ENCODE results near the gene FBXL13.

Gene FBXL13

GRCh38 chr7:102891693-102892261 lies 182.8 kb downstream of the FBXL13 start:
- DNase-seq (ENCODE audit: low spot score in 2 of 2) (no peak), ATAC-seq (ENCODE audit: low read depth) (no peak)
- Mint-ChIP-seq H3K27me3 (peaks cover 3% of the 10 kb centered on the region), H3K27ac (no peak overlapping the region), H3K4me3 (no peak overlapping the region), H3K9me3 (no peaks in the 10 kb centered on the region), H3K36me3 (no peaks in the 10 kb centered on the region), H3K4me1 (peaks cover 2% of the 10 kb centered on the region)

DNA sequence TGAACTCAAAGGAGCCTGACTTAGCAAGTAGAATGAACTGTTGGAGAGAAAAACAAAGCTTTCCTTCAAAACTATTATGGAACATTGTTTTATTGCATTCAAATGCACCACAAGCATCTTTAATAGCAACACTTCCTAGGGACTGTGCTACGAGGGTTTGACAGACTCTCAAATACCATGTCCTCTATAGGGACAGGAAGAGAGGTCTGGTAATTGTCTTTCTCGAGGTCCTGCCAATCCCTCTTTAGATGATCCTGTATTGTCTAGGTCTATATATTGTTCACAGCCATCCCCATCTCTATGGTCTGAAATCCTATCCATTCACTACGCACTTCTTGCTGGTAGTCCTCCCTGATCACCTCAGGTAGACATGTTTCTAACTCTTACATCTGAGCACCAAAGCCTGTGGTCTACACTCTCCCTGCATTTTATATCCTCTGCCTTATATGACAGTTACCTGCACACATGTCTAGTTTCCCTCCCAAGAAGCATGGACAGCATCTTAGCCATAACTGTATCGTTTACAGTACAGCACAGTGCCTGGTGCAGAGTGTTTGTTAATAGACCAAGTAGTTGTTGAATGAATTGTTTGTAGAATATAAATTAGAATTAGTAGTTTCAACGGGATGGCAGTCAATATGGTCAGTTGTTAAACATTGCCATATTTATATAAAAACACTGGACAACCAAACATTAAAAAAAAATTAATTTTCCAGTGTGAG lies 183.5 kb downstream of the FBXL13 start:
- Mint-ChIP-seq H3K27ac (no peak overlapping the region), H3K9me3 (no peaks in the 10 kb centered on the region), H3K36me3 (no peaks in the 10 kb centered on the region), H3K27me3 (peaks cover 3% of the 10 kb centered on the region), H3K4me3 (no peak overlapping the region), H3K4me1 (peaks cover 2% of the 10 kb centered on the region)
- ATAC-seq (ENCODE audit: low read depth) (no peak), DNase-seq (ENCODE audit: low spot score in 2 of 2) (no peak)

- H3K27me3 Mint-ChIP-seq = peaks cover 3% of the 10 kb centered on the region
- H3K9me3 Mint-ChIP-seq = no peaks in the 10 kb centered on the region
- DNase-seq (ENCODE audit: low spot score in 2 of 2) = no peak
- H3K4me3 Mint-ChIP-seq = no peak overlapping the region
- H3K4me1 Mint-ChIP-seq = peaks cover 2% of the 10 kb centered on the region
- H3K27ac Mint-ChIP-seq = no peak overlapping the region
- ATAC-seq (ENCODE audit: low read depth) = no peak
- H3K36me3 Mint-ChIP-seq = no peaks in the 10 kb centered on the region
Observed at GRCh38 chr7:102890292-102890970, 184.2 kb downstream of the FBXL13 start.

GRCh38 chr7:102889851-102890250 lies 184.7 kb downstream of the FBXL13 start:
- no peak overlapping the region for H3K27ac Mint-ChIP-seq
- no peak overlapping the region for H3K4me3 Mint-ChIP-seq
- DNase-seq (ENCODE audit: low spot score in 2 of 2) = no peak
- peaks cover 3% of the 10 kb centered on the region for H3K27me3 Mint-ChIP-seq
- no peak for ATAC-seq (ENCODE audit: low read depth)
- no peaks in the 10 kb centered on the region for H3K36me3 Mint-ChIP-seq
- H3K9me3 Mint-ChIP-seq = no peaks in the 10 kb centered on the region
- H3K4me1 Mint-ChIP-seq = peaks cover 2% of the 10 kb centered on the region

DNA sequence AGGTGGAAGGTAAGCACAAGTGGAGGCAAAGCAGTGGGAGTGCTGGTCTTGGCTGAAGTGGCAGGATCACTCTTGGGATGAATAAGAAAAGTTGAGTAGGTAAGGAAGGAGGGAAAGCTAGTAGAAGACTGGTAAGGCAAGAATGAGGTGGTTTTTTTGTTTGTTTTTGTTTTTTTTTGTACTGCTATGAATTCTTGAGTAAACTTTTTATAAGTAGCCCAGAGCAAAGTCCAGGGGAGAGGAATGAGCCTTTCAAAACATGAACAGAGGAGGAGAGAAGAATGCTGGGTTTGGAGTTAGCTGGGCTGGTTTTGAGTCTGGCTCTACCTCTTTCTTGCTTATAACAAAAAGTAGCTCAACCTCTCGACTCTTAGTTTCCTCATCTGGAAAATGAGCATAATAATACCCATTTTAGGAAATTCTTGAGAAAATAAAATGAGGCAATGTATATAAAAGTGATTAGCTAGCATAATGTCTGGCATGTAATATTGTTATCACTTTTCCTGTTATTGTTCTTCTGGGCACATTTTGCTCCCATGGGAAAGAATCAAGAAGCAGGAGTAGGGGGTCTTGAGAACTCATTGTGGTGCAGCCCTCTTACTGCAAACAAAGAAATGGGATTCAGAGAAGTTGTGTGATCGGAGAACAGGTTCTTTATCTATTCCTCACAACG lies 185.9 kb downstream of the FBXL13 start:
- Mint-ChIP-seq H3K9me3 (no peaks in the 10 kb centered on the region), H3K27me3 (peaks cover 3% of the 10 kb centered on the region), H3K4me1 (peaks cover 2% of the 10 kb centered on the region), H3K27ac (no peak overlapping the region), H3K36me3 (no peaks in the 10 kb centered on the region), H3K4me3 (no peak overlapping the region)
- no peak for ATAC-seq (ENCODE audit: low read depth)
- DNase-seq (ENCODE audit: low spot score in 2 of 2) = no peak

DNA sequence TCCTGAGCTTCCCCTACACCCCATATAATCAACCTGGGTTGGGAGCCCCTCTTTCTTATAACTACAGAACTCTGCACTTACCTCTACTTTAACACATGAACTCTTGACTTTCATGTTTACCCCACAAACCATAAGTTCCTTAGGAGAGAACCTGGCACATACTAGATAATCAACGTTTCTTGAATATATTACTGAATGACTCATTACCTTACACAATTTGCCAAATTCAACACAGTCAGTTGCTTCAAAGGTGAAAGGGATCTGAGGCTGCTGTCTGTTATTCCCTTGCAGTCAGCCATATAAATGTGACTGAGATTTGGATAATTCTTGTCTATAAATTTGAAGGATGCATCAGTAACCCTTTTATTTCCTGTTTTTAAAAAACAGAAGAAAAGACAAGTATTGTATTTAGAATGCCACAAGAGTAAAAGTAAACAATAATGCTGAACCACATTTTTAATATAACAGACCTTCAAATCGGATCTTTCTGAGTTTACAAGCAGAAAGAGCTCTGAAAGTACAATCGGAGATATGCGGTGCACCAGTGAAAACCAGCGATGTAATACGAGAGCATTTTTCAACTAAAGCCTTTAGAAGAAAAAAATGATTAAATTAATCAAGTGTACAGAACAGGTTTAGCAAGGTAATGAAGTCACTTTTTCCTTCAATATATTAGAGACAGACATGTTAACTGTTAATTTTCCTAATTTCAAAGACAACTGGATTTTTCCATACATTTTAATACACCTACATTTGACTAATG lies 191.3 kb downstream of the FBXL13 start:
- ATAC-seq (ENCODE audit: low read depth) = no peak
- Mint-ChIP-seq H3K27me3 (peaks cover 1% of the 10 kb centered on the region), H3K4me1 (no peaks in the 10 kb centered on the region), H3K27ac (no peak overlapping the region), H3K36me3 (no peaks in the 10 kb centered on the region), H3K4me3 (no peak overlapping the region), H3K9me3 (no peaks in the 10 kb centered on the region)
- DNase-seq (ENCODE audit: low spot score in 2 of 2) = no peak

DNA sequence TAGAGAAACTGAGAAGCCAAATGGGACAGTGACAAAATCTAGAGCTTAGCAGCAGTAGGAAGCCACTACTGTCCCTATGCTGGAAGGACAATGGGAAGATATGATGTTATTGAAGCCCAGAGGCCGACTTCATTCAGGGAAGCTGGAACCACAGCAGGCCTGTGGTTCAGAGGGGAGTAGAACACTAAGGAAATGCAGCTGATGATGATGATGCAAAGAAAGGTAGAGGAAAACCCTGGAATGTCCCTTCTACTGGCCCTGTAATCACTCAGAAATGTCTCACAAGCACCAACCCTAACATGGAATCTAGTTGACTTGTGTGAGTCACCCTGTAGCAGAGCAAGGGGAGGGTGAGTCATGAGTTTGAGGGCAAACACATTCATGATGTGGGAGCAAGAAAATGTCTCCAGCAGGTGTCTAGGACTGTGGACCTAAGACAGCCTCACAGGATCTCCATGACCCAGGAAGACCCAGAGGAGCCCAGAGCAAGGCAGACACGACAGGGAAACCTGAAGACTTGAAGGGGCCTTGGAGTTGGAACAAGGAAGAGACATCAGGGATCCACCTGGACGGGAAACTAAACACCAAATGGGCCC lies 198.8 kb downstream of the FBXL13 start:
- no peak for DNase-seq (ENCODE audit: low spot score in 2 of 2)

GRCh38 chr7:102874966-102875365 lies 199.6 kb downstream of the FBXL13 start:
- H3K9me3 Mint-ChIP-seq = peaks cover 2% of the 10 kb centered on the region
- H3K27ac Mint-ChIP-seq = no peak overlapping the region
- no peak overlapping the region for H3K4me3 Mint-ChIP-seq
- ATAC-seq (ENCODE audit: low read depth) (no peak), DNase-seq (ENCODE audit: low spot score in 2 of 2) (no peak)
- H3K36me3 Mint-ChIP-seq = peaks cover 10% of the 10 kb centered on the region
- H3K4me1 Mint-ChIP-seq = no peaks in the 10 kb centered on the region
- H3K27me3 Mint-ChIP-seq = peaks cover 1% of the 10 kb centered on the region

More for the DNA sequence above, 198.8 kb downstream of the FBXL13 start:
- Mint-ChIP-seq H3K9me3 (peaks cover 2% of the 10 kb centered on the region), H3K27me3 (peaks cover 1% of the 10 kb centered on the region), H3K36me3 (peaks cover 10% of the 10 kb centered on the region), H3K27ac (no peak overlapping the region), H3K4me3 (no peak overlapping the region), H3K4me1 (no peaks in the 10 kb centered on the region)
- ATAC-seq (ENCODE audit: low read depth) = no peak

GRCh38 chr7:102874166-102874829 lies 200.3 kb downstream of the FBXL13 start:
- no peak for ATAC-seq (ENCODE audit: low read depth)

GRCh38 chr7:102873470-102874165 lies 201.0 kb downstream of the FBXL13 start:
- Mint-ChIP-seq H3K9me3 (peaks cover 2% of the 10 kb centered on the region), H3K4me1 (no peaks in the 10 kb centered on the region), H3K27me3 (peaks cover 1% of the 10 kb centered on the region), H3K27ac (no peak overlapping the region), H3K4me3 (no peak overlapping the region), H3K36me3 (peaks cover 10% of the 10 kb centered on the region)
- DNase-seq (ENCODE audit: low spot score in 2 of 2) (no peak), ATAC-seq (ENCODE audit: low read depth) (no peak)

More at GRCh38 chr7:102874166-102874829, 200.3 kb downstream of the FBXL13 start:
- DNase-seq (ENCODE audit: low spot score in 2 of 2) = no peak
- Mint-ChIP-seq H3K27ac (no peak overlapping the region), H3K27me3 (peaks cover 1% of the 10 kb centered on the region), H3K4me3 (no peak overlapping the region), H3K9me3 (peaks cover 2% of the 10 kb centered on the region), H3K4me1 (no peaks in the 10 kb centered on the region), H3K36me3 (peaks cover 10% of the 10 kb centered on the region)

- Mint-ChIP-seq H3K27ac (no peak overlapping the region), H3K9me3 (peaks cover 2% of the 10 kb centered on the region)
- no peak for ATAC-seq (ENCODE audit: low read depth)
Observed at GRCh38 chr7:102872460-102872859, 202.1 kb downstream of the FBXL13 start.

DNA sequence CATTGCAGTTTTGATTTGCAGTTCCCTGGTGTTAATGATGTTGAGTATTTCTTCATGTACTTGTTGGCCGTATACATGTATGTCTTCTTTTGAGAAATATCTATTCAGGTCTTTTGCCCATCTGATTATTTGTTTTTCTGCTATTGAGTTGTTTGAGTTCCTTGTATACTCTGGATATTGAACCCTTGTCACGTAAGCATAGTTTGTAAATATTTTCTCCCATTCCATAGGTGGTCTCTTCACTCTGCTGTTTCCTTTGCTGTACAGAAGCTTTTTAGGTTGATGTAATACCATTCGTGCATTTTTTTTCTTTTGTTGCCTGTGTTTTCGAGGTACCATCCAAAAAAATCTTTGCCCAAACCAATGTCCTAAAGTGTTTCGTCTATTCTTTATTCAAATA lies 205.4 kb downstream of the FBXL13 start:
- no peak overlapping the region for H3K27ac Mint-ChIP-seq
- H3K4me3 Mint-ChIP-seq = no peak overlapping the region
- ATAC-seq (ENCODE audit: low read depth) (no peak), DNase-seq (ENCODE audit: low spot score in 2 of 2) (no peak)
- peaks cover 2% of the 10 kb centered on the region for H3K9me3 Mint-ChIP-seq
- peaks cover 5% of the 10 kb centered on the region for H3K4me1 Mint-ChIP-seq
- H3K36me3 Mint-ChIP-seq = peaks cover 13% of the 10 kb centered on the region
- peaks cover 1% of the 10 kb centered on the region for H3K27me3 Mint-ChIP-seq

More at GRCh38 chr7:102872460-102872859, 202.1 kb downstream of the FBXL13 start:
- Mint-ChIP-seq H3K36me3 (peaks cover 10% of the 10 kb centered on the region), H3K27me3 (peaks cover 1% of the 10 kb centered on the region), H3K4me3 (no peak overlapping the region), H3K4me1 (no peaks in the 10 kb centered on the region)
- no peak for DNase-seq (ENCODE audit: low spot score in 2 of 2)

Measured in memory B cell (primary cell).